NCI-H510A treated with DMSO at 0.1 percent for 48 hours (cell line): ENCODE measurements around the gene OVOL1.
"Not testable (repeated sequence)": the region's sequence is repeated elsewhere in the genome, so short reads cannot be mapped to it uniquely, and the experiment has no call there.

Experiments used
- DNase-seq: peaks from one replicate; lab custom pipeline; 2025; lab: John Stamatoyannopoulos, UW

The OVOL1 gene

DNA sequence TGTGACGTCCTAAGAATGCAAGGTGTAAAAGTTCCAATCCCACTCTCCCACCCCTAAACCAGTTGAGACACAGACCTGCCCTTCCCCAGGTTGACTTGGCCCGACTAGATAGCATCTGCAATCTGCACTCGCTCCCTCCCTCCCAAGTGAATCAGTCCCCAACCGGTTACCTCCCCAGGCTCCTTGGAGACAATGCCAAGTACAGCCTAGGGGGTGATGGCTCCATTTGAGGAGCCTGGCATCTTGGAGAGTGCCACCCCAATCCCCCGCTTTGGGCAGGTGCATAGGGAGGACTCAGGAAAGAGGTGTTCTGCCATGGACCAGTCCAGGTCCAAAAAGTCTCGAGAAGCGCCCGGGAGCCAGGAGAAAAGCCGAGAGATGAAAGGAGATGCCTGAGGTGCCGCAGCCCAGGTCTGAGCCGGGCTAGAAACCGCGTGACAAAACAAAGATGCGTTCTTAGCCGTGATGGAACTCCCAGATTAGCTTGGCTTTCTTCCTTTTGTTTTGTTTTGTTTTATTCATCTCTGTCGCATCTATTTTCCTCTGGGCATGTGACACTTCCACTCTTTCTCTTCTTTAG, 28.2 kb downstream of the OVOL1 start:
- no peak for DNase-seq

DNA sequence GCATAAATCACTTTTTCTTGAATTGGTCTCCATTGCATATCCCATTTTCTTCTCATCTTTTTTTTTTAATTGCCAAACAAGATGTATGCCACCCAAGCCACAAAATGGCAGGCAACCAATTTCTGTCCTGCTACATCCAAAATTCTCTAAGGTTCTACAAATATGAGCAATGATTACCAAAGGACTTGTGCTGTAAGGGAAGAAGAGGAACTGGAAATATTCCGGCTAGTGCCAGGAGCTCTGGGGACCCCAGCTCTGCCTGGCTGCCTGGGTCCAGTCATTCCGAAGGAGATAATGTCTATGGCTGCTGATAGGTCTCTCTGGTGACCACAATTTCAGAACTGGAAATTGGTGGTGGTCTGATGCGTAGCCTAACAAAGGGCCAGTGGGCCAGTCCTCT, 29.8 kb downstream of the OVOL1 start:
- no peak for DNase-seq

DNA sequence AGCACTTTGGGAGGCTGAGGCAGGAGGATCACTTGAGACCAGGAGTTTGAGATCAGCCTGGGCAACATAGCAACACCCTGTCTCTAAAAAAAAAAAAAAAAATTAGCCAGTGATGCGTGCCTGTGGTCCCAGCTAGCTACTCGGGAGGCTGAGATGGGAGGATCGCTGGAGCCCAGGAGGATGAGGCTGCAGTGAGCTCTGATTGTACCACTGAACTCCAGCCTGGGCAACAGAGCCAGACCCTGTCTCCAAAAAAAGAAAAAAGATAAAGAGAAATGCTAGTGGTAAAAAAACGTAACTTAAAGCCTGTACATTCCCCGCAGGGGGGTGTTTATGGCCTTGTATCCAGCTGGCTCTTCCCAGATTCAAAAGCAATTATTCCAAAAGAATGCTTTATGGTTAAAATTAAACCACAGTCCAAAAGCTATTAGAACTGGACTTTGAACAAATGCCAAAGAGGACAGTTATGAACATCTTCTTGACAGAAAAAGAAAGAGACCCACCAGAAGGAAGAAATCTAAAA, 30.5 kb downstream of the OVOL1 start:
- no peak for DNase-seq

DNA sequence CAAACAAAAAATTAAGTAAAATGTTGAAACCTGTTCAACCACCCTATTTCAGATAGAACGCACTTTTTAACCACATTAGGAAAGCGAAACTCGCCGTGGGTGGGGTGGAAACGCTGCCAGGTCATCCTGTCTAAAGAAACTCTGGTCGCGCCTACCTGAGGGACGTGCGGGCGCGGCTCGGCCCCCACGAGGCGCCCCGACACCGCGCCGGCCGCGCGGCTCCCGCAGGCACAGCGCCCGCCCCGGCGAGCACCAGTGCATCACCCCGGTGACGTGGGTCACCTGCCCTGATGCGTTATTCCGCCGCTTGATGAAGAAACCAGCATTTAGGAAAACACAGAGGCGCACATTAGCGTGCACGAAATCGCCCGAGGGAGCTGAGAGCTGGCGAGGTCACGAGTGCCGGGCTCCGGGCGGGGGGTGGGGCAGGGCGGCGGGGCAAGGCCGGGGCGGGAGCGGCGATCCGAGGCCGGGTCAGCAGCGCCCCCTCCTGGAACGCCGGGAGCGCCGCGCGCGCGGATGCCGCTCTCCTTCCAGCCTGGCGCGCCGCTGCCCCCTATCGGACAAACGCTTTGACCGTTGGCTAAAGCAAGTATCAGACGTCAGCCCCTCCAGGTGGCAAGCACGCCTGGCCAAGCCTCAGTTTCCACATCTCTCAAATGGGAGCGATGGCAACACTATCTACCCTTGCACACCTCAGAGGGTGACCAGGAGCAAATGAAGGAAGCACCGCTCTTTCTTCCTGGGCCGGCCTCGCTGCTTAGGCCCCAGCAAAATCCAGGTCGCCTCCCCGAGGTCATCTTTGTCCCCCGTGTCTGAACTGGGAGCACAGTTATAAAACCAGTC, 31.2 kb downstream of the OVOL1 start:
- peak; percentile 93 for DNase-seq

DNA sequence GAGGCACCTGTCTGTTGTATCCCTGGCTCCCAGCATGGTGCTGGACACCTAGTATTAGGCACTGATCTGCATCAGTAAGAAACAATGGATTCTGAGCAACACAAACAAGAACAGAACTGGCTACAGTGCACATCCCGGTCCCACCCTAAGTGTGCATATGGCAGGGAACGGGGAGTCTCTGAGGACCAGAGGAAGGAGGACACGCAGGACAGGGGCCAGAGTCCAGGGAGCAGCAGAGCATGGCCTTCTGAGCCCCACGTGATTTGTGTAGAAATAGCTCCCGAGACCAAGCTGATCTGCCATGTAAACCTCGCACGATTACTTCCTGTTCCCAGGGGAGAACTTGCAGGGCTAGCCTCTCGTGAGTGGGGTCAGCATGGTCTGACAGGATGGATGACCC, 34.2 kb downstream of the OVOL1 start:
- DNase-seq: no peak

DNA sequence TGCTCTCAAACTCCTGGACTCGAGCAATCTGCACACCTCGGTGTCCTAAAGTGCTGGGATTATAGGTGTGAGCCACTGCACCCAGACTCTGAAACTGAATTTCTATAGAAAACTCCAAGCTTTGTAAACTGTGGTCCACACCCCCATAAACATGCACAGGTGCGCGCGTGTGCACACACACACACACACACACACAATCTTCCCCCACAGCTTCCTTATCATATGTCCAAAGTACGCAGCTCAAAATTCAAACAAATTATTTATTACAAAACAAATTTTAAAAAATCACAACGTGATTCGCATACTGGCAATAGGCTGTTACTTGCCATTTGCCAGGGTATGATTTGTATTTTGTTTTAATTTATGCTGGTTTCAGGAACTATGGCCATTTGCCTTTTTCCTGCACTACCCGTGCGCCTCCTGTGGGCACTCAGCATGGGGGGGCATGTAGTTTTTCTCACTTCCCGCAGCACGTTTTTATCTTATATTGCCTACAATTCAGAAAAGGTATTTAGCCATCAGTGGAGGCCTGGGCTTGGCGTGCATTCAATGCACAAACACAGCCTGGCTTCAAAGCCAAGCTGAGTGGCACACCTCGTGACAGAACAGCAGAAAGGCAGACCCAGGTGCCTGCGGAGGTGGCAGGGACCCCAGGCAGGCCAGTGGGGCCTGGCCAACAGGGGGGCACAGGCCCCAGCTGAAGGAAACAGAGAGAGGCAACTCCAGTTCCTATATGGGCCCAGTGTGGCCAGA, 36.1 kb downstream of the OVOL1 start:
- DNase-seq: no peak

DNA sequence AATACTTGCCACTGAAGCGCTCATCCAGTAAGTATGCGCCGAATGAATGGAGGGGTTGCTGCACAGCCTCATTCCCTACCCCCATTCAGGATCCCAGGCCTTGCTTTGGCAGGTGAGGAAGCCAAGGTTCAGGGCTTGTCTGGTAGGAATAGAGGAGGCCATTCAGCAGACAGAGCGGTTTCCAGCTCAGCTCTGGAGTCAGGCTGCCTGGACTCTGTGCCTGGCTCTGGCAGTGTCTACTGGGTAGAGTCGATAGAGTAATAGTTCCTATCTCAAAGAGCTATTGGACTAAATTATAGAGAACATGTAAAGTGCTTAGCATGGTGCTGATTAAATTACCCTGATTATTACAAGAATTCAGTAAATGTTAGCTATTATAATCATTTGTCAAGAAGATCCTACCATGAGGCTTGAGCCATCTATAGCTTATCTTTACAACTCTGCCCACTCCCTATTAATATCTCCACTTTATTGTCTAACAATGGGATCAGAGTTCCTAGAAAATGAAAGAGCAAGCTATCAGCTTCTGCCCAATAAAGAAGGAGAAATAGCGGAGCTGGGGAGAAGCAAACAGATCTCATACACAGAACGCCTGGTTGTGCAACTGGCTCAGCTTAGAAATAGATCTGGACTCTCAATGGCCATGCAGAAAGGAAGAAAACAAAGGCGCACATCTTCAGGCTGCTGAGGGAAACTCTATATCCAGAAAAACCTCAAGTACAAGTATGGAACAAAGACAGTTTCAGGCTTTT, 40.3 kb downstream of the OVOL1 start:
- no peak for DNase-seq

DNA sequence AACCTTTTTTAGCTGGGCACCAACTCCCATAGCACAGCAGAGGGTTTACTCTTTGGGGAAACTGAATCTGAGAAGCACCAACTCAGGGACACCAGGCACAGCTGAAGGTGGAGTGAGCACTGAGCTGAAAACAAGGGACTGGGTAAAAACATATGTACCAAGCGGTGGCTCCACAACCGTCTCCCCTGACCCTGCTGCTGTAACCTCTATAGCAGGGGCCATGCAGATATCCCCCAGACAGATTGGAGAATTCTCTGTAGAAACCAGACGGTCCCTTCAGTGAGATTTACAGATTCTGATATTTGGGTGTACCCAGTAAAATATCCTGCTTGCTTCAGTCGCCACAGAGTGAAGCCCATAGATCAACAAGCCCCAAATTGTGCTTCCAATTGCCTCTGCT, 42.6 kb downstream of the OVOL1 start:
- no peak for DNase-seq

DNA sequence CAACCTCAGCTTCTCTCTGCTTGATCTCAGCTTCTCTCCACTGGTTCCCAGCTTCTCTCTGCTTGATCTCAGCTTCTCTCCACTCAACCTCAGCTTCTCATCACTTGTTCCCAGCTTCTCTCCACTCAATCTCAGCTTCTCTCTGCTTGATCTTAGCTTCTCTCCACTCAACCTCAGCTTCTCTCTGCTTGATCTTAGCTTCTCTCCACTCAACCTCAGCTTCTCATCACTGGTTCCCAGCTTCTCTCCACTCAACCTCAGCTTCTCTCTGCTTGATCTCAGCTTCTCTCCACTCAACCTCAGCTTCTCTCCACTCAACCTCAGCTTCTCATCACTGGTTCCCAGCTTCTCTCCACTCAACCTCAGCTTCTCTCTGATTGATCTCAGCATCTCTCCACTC, 45.4 kb downstream of the OVOL1 start:
- not testable (repeated sequence) for DNase-seq

DNA sequence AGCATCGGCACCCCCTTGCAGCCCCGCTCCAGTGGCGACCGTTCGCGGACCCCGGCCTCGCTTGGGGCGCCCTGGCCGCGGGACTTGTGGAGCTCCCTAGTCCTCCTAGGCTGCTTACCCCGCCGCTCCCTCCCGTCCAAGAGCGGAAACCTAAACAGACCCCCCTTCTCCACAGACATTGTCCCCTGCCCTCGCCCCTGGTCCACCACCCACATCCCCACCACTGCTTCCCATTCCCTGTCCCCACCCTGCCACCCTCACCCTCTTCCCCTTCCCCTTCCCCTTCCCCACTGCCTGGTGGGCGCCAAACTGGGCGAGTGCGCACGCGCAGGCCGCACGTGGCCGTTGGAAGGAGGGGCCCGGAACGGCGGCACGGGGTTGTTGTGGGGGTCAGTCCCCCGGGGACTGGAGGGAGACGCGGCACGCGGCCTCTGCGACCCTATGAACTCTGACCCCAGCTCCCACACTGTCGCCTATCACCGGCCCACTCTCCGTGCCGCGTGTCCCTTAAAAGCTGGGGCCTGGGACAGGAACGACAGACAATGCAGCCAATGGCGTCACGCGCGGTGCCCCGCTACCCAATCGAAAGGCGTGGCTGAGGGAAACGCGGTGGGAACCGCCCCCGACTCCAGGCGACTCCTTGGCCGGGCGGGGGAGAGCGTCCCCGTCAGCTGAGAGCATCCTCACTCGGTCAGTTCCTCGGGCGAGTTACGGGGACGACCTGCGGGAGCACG, 46.6 kb downstream of the OVOL1 start, which contains the start of gene SNX32:
Gene SNX32, plus strand, starts transcription at position 667 of the 734 bp plus-strand sequence. CDS start 103 bp downstream, outside the sequence.
- DNase-seq: peak; percentile 90

DNA sequence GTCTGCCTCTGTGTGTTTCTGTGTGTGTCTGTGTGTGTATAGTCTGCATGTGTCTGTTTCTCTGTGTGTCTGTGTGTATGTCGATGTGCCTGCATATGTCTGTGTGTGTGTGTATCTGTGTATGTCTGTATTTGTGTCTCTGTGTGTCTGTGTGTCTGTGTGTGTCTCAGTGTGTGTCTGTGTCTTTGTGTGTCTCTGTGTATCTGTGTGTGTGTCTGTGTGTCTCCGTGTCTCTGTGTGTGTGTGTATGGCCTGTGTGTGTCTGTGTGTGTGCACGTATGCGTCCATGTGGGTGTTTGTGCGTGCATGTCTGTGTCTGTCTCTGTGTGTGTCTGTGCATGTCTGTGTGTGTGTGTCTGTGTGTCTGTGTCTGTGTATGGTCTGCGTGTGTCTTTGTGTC, 47.3 kb downstream of the OVOL1 start:
- no peak for DNase-seq

DNA sequence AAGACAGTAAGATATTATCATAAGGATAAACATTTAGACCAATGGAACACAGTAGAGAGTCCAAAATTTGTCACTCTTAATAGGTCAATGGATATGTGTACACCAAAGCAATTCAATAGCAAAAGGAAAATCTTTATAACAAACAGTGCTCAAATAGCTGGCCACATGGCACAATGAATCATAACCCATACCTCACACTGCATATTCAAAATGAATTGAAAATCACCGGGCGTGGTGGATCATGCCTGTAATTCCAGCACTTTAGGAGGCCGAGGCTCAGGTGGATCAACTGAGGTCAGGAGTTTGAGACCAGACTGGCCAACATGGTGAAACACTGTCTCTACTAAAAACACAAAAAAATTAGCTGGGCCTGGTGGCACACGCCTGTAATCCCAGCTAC, 55.3 kb downstream of the OVOL1 start:
- DNase-seq: no peak

DNA sequence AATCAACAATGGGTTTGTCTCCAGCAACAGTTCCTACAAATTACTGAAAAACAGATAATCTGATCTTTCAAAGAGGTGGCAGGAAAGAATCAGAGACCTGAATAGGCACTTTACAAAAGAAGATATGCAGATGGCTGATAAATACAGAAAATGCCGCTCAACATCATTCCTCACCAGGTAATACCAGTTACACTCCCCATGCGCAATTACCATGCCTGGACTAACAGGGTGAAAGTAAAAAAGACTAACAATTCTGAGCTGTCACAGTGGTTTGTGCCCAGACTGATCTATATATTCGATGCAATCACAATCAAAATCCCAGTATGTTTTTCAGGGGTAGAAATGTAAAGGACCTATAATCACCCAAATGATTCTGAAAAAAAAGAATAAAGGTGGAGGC, 56.9 kb downstream of the OVOL1 start:
- DNase-seq: no peak

DNA sequence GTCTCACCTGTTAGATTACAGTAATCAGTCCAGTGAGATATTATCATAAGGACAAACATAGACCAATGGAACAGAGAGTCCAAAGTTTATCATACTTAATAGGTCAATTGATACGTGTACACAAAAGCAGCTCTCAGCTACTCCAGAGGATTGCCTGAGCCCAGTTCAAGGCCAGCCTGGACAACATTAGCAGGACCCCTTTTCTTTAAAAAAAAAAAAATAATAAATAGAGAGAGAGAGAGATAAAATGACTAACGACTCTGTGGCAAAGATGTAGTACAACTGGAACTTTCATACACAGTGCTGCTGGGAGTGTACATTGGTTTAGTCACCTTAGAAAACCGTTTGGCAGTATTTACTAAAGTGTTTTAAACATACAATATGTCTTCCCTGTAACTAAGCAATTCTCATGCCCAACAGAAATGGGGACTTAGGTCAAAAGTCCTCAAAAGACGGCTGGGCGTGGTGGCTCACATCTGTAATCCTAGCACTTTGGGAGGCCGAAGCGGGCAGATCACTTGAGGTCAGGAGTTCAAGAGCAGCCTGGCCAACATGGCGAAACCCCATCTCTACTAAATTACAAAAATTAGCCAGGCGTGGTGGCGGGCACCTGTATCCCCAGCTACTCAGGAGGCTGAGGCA, 57.5 kb downstream of the OVOL1 start:
- no peak for DNase-seq
